ENCODE results near the gene SLC22A14.

GRCh38 chr3:38245930-38246329, 36.2 kb upstream of the SLC22A14 start:
- TF ChIP-seq POLR2A (IDR thresholded peaks at IDR 0.05) (no peak), CTCF (IDR thresholded peaks at IDR 0.05 in 4 of 5, conservative IDR thresholded peaks at IDR 0.05 in 1 of 5) (no peak)

Data from gastrocnemius medialis (tissue), 4 donors.